GM12873 (cell line): ENCODE results near the gene TP63.

ENCODE experiments used
- TF ChIP-seq, protein P1 (sequence below): IDR thresholded peaks from 2 replicates; pipeline ENCODE4 v1.5.1; 2012; ENCODE audit warnings: low read depth, mild to moderate bottlenecking, moderate library complexity, low read length, control low read depth; ENCODE audit not compliant: insufficient read depth; ENCODE audit errors: missing control alignments

The TP63 gene

DNA sequence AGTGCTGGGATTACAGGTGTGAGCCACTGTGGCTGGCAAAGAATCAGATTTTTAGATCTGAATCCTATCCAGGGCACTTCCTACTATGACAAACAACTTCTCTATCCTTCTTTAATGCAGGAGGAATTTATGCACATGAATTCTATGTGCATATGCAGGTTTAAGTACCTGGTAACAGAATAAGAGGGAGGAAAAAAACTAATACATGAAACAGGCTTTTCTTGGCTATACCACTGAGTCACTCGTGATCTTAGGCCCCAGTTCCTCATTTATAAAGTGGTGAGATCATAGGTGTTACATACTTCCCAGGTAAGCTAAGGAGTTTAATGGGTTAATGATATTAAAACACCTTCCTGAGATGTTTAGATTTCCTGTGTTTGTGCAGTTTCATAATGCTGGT lies 108.2 kb downstream of the TP63 start:
- TF ChIP-seq, protein P1, sequence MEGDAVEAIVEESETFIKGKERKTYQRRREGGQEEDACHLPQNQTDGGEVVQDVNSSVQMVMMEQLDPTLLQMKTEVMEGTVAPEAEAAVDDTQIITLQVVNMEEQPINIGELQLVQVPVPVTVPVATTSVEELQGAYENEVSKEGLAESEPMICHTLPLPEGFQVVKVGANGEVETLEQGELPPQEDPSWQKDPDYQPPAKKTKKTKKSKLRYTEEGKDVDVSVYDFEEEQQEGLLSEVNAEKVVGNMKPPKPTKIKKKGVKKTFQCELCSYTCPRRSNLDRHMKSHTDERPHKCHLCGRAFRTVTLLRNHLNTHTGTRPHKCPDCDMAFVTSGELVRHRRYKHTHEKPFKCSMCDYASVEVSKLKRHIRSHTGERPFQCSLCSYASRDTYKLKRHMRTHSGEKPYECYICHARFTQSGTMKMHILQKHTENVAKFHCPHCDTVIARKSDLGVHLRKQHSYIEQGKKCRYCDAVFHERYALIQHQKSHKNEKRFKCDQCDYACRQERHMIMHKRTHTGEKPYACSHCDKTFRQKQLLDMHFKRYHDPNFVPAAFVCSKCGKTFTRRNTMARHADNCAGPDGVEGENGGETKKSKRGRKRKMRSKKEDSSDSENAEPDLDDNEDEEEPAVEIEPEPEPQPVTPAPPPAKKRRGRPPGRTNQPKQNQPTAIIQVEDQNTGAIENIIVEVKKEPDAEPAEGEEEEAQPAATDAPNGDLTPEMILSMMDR, result no peak

DNA sequence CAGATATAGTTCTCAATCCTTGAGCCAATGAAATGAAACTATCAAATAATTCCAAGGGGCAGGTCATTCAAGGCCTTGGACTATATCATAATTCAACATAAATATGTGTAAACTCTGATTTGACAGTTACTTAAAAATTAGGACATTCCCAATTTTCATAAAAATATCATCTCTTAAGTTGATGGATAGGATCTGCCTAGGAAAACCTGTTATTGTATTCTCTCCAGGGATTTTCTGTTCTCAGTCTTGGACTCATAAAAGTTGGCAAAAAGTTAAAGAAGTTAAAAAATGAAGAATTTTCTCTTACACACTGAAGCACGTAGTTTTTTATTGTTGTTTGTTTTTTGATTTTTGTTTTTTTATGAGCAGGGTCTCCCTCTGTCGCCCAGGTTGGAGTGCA lies 109.0 kb downstream of the TP63 start:
- TF ChIP-seq, protein P1, result no peak

- TF ChIP-seq, protein P1, result peak; percentile 31
These were observed 113.0 kb downstream of the TP63 start for GRCh38 chr3:189744235-189744634.

- TF ChIP-seq, protein P1, result no peak
These were observed 114.4 kb downstream of the TP63 start for GRCh38 chr3:189745622-189746021.

DNA sequence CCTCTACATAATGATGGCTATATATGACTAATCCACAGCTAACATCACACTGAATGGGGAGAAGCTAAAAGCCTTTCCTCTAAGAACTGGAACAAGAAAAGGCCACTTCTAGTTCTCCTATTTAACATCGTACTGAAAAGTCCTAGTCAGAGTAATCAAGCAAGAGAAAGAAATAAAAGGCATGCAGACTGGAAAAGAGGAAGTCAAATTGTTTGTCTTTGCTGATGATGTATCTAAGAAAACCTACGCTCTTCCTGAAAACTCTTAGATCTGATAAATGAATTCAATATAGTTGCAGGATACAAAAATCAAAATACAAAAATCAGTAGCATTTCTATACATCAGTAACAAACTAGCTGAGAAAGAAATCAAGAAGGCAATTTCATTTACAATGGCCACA lies 116.9 kb downstream of the TP63 start:
- TF ChIP-seq, protein P1, result no peak

- TF ChIP-seq, protein P1, result no peak
These were observed 123.2 kb downstream of the TP63 start for GRCh38 chr3:189754356-189754755.

DNA sequence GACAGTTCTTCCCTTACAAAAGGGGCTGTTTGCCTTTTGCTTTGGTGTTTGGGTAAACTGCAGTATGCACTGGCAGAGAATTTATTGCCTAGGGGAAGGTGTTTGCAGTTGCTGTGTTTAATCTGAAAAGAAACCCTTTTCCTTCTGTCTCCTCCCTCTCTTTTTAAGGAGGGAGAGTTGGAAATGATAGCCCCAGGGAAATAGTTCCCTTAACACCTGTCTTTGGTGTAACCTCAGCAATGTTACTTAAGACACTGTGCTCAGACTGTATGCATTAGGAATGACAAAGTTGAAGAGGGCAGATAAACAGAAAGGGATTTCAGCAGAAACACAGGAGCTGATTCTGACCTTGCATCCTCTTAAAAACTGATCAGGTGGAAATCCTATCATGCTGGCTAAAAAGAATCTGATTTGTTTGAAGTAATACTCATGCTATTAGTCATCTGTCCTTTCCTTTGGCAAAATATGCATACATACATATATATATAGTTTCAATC lies 125.4 kb downstream of the TP63 start:
- TF ChIP-seq, protein P1, result no peak
